Nephron (organoid): ENCODE results near the gene ARMC9.

Experiments
- H3K27ac Mint-ChIP-seq, 3 experiments: 2 replicates each; pipeline ENCODE4 v1.8.0; 2020; ENCODE audit warnings: mixed read lengths in 3 of 3, mild to moderate bottlenecking in 2 of 3, moderate library complexity in 1 of 3
- H3K27me3 Mint-ChIP-seq: 2 replicates; pipeline ENCODE4 v1.8.0; 2021; ENCODE audit warnings: low read depth, mild to moderate bottlenecking, moderate library complexity, mixed read lengths
- H3K36me3 Mint-ChIP-seq: 2 replicates; pipeline ENCODE4 v1.8.0; 2020; ENCODE audit warnings: low read depth, mixed read lengths
- H3K4me1 Mint-ChIP-seq: 2 replicates; pipeline ENCODE4 v1.8.0; 2020; ENCODE audit warnings: mixed read lengths
- H3K4me3 Mint-ChIP-seq, 3 experiments: 2 replicates each; pipeline ENCODE4 v1.8.0; 2020; ENCODE audit warnings: mild to moderate bottlenecking in 3 of 3, mixed read lengths in 3 of 3, moderate library complexity in 2 of 3
- H3K9me3 Mint-ChIP-seq: 2 replicates; pipeline ENCODE4 v1.8.0; 2020; ENCODE audit warnings: mixed read lengths
- CTCF ChIP-seq, 3 experiments: fragments of 200-600 bp; sonication (generic); IDR thresholded peaks; one replicate each; pipeline ENCODE4 v1.5.0; 2021; ENCODE audit warnings: antibody characterized with exemption in 3 of 3; ENCODE audit not compliant: unreplicated experiment in 3 of 3

The ARMC9 gene

GRCh38 chr2:231186325-231186724 is 12.1 kb upstream of the ARMC9 start:
- no peak overlapping the region for H3K27ac Mint-ChIP-seq
- peaks cover 8% of the 10 kb centered on the region for H3K27me3 Mint-ChIP-seq
- H3K36me3 Mint-ChIP-seq: no peaks in the 10 kb centered on the region
- TF ChIP-seq CTCF (IDR thresholded peaks at IDR 0.05; ENCODE audit: unreplicated experiment in 3 of 3): no peak
- H3K4me3 Mint-ChIP-seq: no peak overlapping the region
- H3K9me3 Mint-ChIP-seq: no peaks in the 10 kb centered on the region
- H3K4me1 Mint-ChIP-seq: peaks cover 23% of the 10 kb centered on the region

- Mint-ChIP-seq H3K4me1 (peaks cover 33% of the 10 kb centered on the region), H3K27ac (peak overlapping the region in 2 of 3 experiments; percentile 83 to 100), H3K36me3 (no peaks in the 10 kb centered on the region), H3K9me3 (no peaks in the 10 kb centered on the region), H3K27me3 (peaks cover 8% of the 10 kb centered on the region), H3K4me3 (no peak overlapping the region)
- no peak for TF ChIP-seq CTCF (IDR thresholded peaks at IDR 0.05; ENCODE audit: unreplicated experiment in 3 of 3)
Observed at GRCh38 chr2:231187736-231188505, 10.5 kb upstream of the ARMC9 start.

- Mint-ChIP-seq H3K27ac (peak overlapping the region in 2 of 3 experiments; percentile 65 to 100), H3K27me3 (peaks cover 7% of the 10 kb centered on the region), H3K4me3 (no peak overlapping the region), H3K36me3 (no peaks in the 10 kb centered on the region), H3K4me1 (peaks cover 33% of the 10 kb centered on the region), H3K9me3 (no peaks in the 10 kb centered on the region)
- no peak for TF ChIP-seq CTCF (IDR thresholded peaks at IDR 0.05; ENCODE audit: unreplicated experiment in 3 of 3)
Observed at GRCh38 chr2:231188506-231189170, 9.8 kb upstream of the ARMC9 start.

GRCh38 chr2:231189171-231189530 is 9.3 kb upstream of the ARMC9 start:
- H3K27ac Mint-ChIP-seq: peak overlapping the region in 2 of 3 experiments; percentile 65 to 100
- peaks cover 2% of the 10 kb centered on the region for H3K27me3 Mint-ChIP-seq
- no peak overlapping the region for H3K4me3 Mint-ChIP-seq
- no peaks in the 10 kb centered on the region for H3K9me3 Mint-ChIP-seq
- TF ChIP-seq CTCF (IDR thresholded peaks at IDR 0.05; ENCODE audit: unreplicated experiment in 3 of 3): no peak
- H3K36me3 Mint-ChIP-seq: no peaks in the 10 kb centered on the region
- H3K4me1 Mint-ChIP-seq: peaks cover 33% of the 10 kb centered on the region

GRCh38 chr2:231189571-231190495 is 8.6 kb upstream of the ARMC9 start:
- no peak for TF ChIP-seq CTCF (IDR thresholded peaks at IDR 0.05; ENCODE audit: unreplicated experiment in 3 of 3)
- Mint-ChIP-seq H3K4me3 (peak overlapping the region; percentile 53 to 57 (median 55)), H3K36me3 (no peaks in the 10 kb centered on the region), H3K4me1 (peaks cover 33% of the 10 kb centered on the region), H3K27ac (peak overlapping the region; percentile 70 to 100 (median 99)), H3K9me3 (no peaks in the 10 kb centered on the region), H3K27me3 (no peaks in the 10 kb centered on the region)
